ENCODE data around the gene ZBTB16. TPM values are rescaled to one million over a fixed set of nuclear protein-coding genes. Genes with fewer than 3 reads are reported as not detected.

The ZBTB16 gene
- total RNA-seq, 1 experiment from 2014 or later = 0.44 TPM

DNA sequence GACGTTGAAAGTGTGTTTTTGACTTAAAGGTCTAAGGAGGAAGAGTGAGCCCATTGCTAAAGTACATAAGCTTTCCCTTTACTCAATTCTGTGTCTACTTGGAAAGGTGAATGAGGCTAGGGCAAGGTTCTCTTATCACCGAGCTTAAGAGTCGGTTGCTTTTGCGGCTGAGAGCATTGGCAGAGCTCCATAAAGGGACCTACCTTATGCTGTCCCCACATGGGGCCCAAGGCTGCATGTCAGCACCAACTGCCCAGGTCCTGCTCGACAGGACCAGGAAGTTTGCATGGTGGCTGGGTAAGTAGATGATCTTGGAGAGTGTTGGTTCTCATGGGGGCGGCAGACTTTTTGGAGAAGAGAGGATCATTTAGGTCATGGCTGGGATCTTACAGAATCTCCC is 91.2 kb downstream of the ZBTB16 start:
- Histone ChIP-seq H3K4me3 (no peak overlapping the region), H3K36me3 (ENCODE audit: low read depth) (no peaks in the 10 kb centered on the region), H3K9me2 (ENCODE audit: insufficient read depth) (no peaks in the 10 kb centered on the region), H3F3A (ENCODE audit: insufficient read depth, low read depth) (no peaks in the 10 kb centered on the region), H4K20me1 (ENCODE audit: insufficient read depth) (no peaks in the 10 kb centered on the region), H3K4me1 (replicated peaks; ENCODE audit: insufficient read depth) (no peaks in the 10 kb centered on the region), H3K4me2 (no peak overlapping the region), H3K79me2 (ENCODE audit: low read depth) (no peaks in the 10 kb centered on the region), H2AFZ (no peak overlapping the region), H3K9me3 (ENCODE audit: insufficient read depth, low read depth) (no peaks in the 10 kb centered on the region), H3K27ac (no peak overlapping the region), H3K27me3 (ENCODE audit: insufficient read depth, low read depth) (peaks cover 94% of the 10 kb centered on the region)
- intact Hi-C loops (cut with micrococcal nuclease; ENCODE audit: unreplicated experiment) = no loop called here
- POLR2A ChIA-PET (ENCODE audit: unreplicated experiment) = no interaction called here
- DNase-seq = no peak
- TF ChIP-seq, protein P1, sequence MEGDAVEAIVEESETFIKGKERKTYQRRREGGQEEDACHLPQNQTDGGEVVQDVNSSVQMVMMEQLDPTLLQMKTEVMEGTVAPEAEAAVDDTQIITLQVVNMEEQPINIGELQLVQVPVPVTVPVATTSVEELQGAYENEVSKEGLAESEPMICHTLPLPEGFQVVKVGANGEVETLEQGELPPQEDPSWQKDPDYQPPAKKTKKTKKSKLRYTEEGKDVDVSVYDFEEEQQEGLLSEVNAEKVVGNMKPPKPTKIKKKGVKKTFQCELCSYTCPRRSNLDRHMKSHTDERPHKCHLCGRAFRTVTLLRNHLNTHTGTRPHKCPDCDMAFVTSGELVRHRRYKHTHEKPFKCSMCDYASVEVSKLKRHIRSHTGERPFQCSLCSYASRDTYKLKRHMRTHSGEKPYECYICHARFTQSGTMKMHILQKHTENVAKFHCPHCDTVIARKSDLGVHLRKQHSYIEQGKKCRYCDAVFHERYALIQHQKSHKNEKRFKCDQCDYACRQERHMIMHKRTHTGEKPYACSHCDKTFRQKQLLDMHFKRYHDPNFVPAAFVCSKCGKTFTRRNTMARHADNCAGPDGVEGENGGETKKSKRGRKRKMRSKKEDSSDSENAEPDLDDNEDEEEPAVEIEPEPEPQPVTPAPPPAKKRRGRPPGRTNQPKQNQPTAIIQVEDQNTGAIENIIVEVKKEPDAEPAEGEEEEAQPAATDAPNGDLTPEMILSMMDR (conservative IDR thresholded peaks at IDR 0.05) = no peak
- TF ChIP-seq EZH2 (IDR thresholded peaks at IDR 0.05; ENCODE audit: low read depth) = no peak
- CTCF ChIA-PET = no interaction called here
- BruUV-seq (replicated peaks) = no TSS peak

DNA sequence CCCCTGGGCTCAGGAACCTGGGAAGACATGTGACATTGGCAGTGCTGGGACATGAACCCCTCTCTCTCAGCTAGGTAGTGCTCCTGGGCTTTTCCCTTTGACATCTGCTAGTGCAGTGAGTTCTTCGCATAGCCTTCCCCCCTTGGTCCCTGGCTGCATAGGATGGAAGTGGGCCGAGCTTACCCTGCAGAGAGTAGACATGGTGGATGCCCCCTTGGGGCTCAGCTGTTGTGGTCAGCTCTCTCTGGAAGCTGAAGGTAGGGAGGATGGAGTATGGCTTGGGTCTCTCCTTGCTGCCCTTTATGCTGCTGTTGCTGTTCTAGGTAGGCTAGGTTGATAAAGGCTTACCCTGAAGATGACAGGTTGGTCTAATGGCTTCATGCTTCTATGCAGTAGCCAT is 92.1 kb downstream of the ZBTB16 start:
- Histone ChIP-seq H3K36me3 (ENCODE audit: low read depth) (no peaks in the 10 kb centered on the region), H2AFZ (no peak overlapping the region), H3K9me2 (ENCODE audit: insufficient read depth) (no peaks in the 10 kb centered on the region), H3K4me3 (no peak overlapping the region), H3F3A (ENCODE audit: insufficient read depth, low read depth) (no peaks in the 10 kb centered on the region), H3K4me1 (replicated peaks; ENCODE audit: insufficient read depth) (no peaks in the 10 kb centered on the region), H3K27me3 (ENCODE audit: insufficient read depth, low read depth) (peaks cover 94% of the 10 kb centered on the region), H3K79me2 (ENCODE audit: low read depth) (no peaks in the 10 kb centered on the region), H3K27ac (no peak overlapping the region), H3K9me3 (ENCODE audit: insufficient read depth, low read depth) (no peaks in the 10 kb centered on the region), H3K4me2 (no peak overlapping the region), H4K20me1 (ENCODE audit: insufficient read depth) (no peaks in the 10 kb centered on the region)
- intact Hi-C loops (cut with micrococcal nuclease; ENCODE audit: unreplicated experiment) = no loop called here
- DNase-seq = no peak
- POLR2A ChIA-PET (ENCODE audit: unreplicated experiment) = no interaction called here
- TF ChIP-seq, protein P1 (conservative IDR thresholded peaks at IDR 0.05) = no peak
- TF ChIP-seq EZH2 (IDR thresholded peaks at IDR 0.05; ENCODE audit: low read depth) = no peak
- BruUV-seq (replicated peaks) = no TSS peak
- CTCF ChIA-PET = no interaction called here

DNA sequence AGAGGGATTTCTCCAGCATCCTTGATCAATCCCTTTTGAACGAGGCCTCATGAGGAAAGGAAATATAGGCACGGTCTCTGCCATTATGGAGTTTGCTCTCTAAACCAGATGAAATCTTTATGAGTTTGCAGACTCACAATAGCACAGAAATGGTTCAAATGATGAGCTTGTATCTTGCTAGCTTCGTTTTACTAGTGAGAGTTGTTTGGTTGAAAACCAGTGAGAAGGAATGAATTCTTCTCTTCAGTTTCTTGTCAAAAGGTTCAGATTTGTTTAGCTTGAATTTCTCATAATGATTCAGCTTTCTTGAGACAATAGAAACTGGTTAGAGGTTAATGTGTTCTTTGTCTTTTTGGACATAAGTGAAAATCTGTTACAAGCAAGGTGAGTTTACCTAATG is 92.7 kb downstream of the ZBTB16 start:
- no peak overlapping the region for H3K4me3 ChIP-seq
- no peaks in the 10 kb centered on the region for H3K79me2 ChIP-seq (ENCODE audit: low read depth)
- H3K4me2 ChIP-seq = no peak overlapping the region
- H3K9me3 ChIP-seq (ENCODE audit: insufficient read depth, low read depth) = no peaks in the 10 kb centered on the region
- ChIA-PET POLR2A (ENCODE audit: unreplicated experiment) (no interaction called here), CTCF (no interaction called here)
- no peak for TF ChIP-seq EZH2 (IDR thresholded peaks at IDR 0.05; ENCODE audit: low read depth)
- TF ChIP-seq, protein P1 (conservative IDR thresholded peaks at IDR 0.05) = no peak
- no peaks in the 10 kb centered on the region for H3K9me2 ChIP-seq (ENCODE audit: insufficient read depth)
- H3K36me3 ChIP-seq (ENCODE audit: low read depth) = no peaks in the 10 kb centered on the region
- no TSS peak for BruUV-seq (replicated peaks)
- no peak overlapping the region for H2AFZ ChIP-seq
- H4K20me1 ChIP-seq (ENCODE audit: insufficient read depth) = 0 out of 2 replicates have a peak, but pooled peaks cover 1% of the 10 kb centered on the region
- H3K27me3 ChIP-seq (ENCODE audit: insufficient read depth, low read depth) = peaks cover 94% of the 10 kb centered on the region
- no peaks in the 10 kb centered on the region for H3F3A ChIP-seq (ENCODE audit: insufficient read depth, low read depth)
- no peak overlapping the region for H3K27ac ChIP-seq
- H3K4me1 ChIP-seq (replicated peaks; ENCODE audit: insufficient read depth) = no peaks in the 10 kb centered on the region
- intact Hi-C loops (cut with micrococcal nuclease; ENCODE audit: unreplicated experiment) = no loop called here
- DNase-seq = no peak
